SJSA1 (cell line): ENCODE data around the gene PCDHGB4. TPM values are rescaled to one million over a fixed set of nuclear protein-coding genes. Genes with fewer than 3 reads are reported as not detected.
"Not testable (repeated sequence)": the region's sequence is repeated elsewhere in the genome, so short reads cannot be mapped to it uniquely, and the experiment has no call there.

Source experiments
- DNase-seq, 2 experiments: peaks; one replicate each; pipeline ENCODE4 v3.0.0-alpha.2; 2015 to 2020; ENCODE audit warnings: low spot score in 2 of 2, low read depth in 1 of 2
- H3K27ac ChIP-seq: fragments of 250-450 bp; sonication (Bioruptor Pico); 2 replicates; pipeline ENCODE4 v1.5.1; 2020; ENCODE audit warnings: mild to moderate bottlenecking, moderate library complexity
- H3K27me3 ChIP-seq: fragments of 250-450 bp; sonication (Bioruptor Pico); replicated peaks from 2 replicates; pipeline ENCODE4 v1.5.1; 2020; ENCODE audit warnings: mild to moderate bottlenecking, moderate library complexity
- H3K36me3 ChIP-seq: fragments of 250-450 bp; sonication (Bioruptor Pico); 2 replicates; pipeline ENCODE4 v1.5.1; 2020; ENCODE audit warnings: mild to moderate bottlenecking
- H3K4me1 ChIP-seq: fragments of 250-450 bp; sonication (Bioruptor Pico); replicated peaks from 2 replicates; pipeline ENCODE4 v1.6.1; 2021; ENCODE audit warnings: mild to moderate bottlenecking
- H3K4me3 ChIP-seq: fragments of 250-450 bp; sonication (Bioruptor Pico); 2 replicates; pipeline ENCODE4 v1.5.1; 2020; ENCODE audit warnings: mild to moderate bottlenecking
- H3K9me3 ChIP-seq: fragments of 250-450 bp; sonication (Bioruptor Pico); replicated peaks from 2 replicates; pipeline ENCODE4 v1.5.1; 2020; ENCODE audit warnings: mild to moderate bottlenecking
- total RNA-seq: library from RNA; depleted of rRNA; stranded (reverse); fragments of >200 nt; shearing (Covaris generic); gene quantifications from 2 replicates; pipeline ENCODE4 v1.2.3, GENCODE V29; 2014

Gene PCDHGB4
- total RNA-seq, 1 experiment from 2014 or later, result 0.18 TPM

DNA sequence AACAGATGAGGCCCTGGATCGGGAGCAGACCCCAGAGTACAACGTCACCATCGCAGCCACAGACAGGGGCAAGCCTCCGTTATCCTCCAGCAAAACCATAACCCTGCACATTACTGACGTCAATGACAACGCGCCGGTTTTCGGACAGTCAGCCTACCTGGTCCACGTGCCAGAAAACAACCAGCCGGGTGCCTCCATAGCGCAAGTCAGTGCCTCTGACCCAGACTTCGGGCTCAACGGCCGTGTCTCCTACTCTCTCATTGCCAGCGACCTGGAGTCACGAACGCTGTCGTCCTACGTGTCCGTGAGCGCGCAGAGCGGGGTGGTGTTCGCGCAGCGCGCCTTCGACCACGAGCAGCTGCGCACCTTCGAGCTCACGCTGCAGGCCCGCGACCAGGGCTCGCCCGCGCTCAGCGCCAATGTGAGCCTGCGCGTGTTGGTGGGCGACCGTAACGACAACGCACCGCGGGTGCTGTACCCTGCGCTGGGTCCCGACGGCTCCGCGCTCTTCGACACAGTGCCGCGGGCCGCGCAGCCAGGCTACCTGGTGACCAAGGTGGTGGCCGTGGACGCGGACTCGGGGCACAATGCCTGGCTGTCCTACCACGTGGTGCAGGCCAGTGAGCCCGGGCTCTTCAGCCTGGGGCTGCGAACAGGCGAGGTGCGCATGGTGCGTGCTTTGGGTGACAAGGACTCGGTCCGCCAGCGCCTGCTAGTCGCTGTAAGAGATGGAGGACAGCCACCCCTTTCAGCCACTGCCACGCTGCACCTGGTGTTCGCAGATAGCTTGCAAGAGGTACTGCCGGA is 31.8 kb downstream of the PCDHGB4 start:
- no peak overlapping the region for H3K4me3 ChIP-seq
- peaks cover 40% of the 10 kb centered on the region for H3K9me3 ChIP-seq
- no peaks in the 10 kb centered on the region for H3K27me3 ChIP-seq
- no peak for DNase-seq
- no peak overlapping the region for H3K27ac ChIP-seq
- no peaks in the 10 kb centered on the region for H3K4me1 ChIP-seq
- no peaks in the 10 kb centered on the region; the same call in 1 of the 2 replicates for H3K36me3 ChIP-seq

DNA sequence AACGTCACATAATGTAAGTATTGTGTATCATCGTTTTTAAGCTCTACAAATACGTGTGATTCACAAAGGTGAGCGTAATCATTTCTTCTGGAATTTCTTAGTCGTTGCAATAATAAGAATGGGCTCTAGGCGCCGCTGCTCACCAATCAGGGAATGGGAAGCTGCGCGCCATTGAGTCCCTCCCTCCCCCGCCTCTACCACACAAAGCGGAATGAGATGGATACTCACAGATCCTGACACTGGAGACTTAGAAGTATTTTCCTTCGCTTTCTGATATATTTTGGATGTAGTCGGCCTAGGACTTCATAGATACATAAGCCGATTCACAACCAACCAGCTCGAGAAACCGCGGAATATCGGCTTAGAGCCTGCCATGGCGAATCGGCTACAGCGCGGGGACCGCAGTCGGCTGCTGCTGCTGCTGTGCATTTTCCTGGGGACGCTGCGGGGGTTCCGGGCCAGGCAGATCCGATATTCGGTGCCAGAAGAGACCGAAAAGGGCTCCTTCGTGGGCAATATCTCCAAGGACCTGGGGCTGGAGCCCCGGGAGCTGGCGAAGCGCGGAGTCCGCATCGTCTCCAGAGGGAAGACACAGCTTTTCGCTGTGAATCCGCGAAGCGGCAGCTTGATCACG is 33.5 kb downstream of the PCDHGB4 start, which contains the start of gene PCDHGA11:
PCDHGA11 (plus strand) TSS at position 197 of the 634 bp plus-strand sequence; CDS start at position 374, 177 bp downstream.
- H3K27ac ChIP-seq, result no peak within 1 kb of the TSS
- no peaks in the 10 kb centered on the region for H3K4me1 ChIP-seq
- H3K9me3 ChIP-seq, result peaks cover 40% of the 10 kb centered on the region
- no peaks in the 10 kb centered on the region; the same call in 1 of the 2 replicates for H3K36me3 ChIP-seq
- no peaks in the 10 kb centered on the region for H3K27me3 ChIP-seq
- H3K4me3 ChIP-seq, result no peak within 1 kb of the TSS
- DNase-seq, result no peak

DNA sequence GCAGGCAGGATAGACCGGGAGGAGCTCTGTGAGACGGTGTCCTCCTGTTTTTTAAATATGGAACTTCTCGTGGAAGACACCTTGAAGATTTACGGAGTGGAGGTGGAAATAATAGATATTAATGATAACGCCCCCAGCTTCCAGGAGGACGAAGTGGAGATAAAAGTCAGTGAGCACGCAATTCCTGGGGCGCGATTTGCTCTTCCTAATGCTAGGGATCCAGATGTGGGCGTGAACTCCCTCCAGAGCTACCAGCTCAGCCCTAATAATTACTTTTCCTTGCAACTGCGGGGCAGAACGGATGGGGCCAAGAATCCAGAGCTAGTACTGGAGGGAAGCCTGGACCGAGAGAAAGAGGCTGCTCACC is 34.0 kb downstream of the PCDHGB4 start:
- H3K27me3 ChIP-seq, result no peaks in the 10 kb centered on the region
- H3K4me1 ChIP-seq, result no peaks in the 10 kb centered on the region
- no peak overlapping the region for H3K4me3 ChIP-seq
- H3K36me3 ChIP-seq, result no peaks in the 10 kb centered on the region; the same call in 1 of the 2 replicates
- H3K27ac ChIP-seq, result no peak overlapping the region
- H3K9me3 ChIP-seq, result peaks cover 40% of the 10 kb centered on the region
- no peak for DNase-seq

DNA sequence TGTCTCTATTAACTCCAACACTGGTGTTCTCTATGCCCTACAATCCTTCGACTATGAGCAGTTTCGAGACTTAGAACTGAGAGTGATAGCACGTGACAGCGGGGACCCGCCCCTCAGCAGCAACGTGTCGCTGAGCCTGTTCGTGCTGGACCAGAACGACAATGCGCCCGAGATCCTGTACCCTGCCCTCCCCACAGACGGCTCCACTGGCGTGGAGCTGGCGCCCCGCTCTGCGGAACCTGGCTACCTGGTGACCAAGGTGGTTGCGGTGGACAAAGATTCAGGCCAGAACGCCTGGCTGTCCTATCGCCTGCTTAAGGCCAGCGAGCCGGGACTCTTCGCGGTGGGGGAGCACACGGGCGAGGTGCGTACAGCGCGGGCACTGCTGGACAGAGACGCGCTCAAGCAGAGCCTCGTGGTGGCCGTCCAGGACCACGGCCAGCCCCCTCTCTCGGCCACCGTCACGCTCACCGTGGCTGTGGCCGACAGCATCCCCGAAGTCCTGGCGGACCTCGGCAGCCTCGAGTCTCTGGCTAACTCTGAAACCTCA is 35.3 kb downstream of the PCDHGB4 start:
- Histone ChIP-seq H3K36me3 (no peaks in the 10 kb centered on the region; the same call in 1 of the 2 replicates), H3K27ac (no peak overlapping the region), H3K4me1 (no peaks in the 10 kb centered on the region), H3K27me3 (no peaks in the 10 kb centered on the region), H3K4me3 (no peak overlapping the region), H3K9me3 (peaks cover 47% of the 10 kb centered on the region)
- no peak for DNase-seq

DNA sequence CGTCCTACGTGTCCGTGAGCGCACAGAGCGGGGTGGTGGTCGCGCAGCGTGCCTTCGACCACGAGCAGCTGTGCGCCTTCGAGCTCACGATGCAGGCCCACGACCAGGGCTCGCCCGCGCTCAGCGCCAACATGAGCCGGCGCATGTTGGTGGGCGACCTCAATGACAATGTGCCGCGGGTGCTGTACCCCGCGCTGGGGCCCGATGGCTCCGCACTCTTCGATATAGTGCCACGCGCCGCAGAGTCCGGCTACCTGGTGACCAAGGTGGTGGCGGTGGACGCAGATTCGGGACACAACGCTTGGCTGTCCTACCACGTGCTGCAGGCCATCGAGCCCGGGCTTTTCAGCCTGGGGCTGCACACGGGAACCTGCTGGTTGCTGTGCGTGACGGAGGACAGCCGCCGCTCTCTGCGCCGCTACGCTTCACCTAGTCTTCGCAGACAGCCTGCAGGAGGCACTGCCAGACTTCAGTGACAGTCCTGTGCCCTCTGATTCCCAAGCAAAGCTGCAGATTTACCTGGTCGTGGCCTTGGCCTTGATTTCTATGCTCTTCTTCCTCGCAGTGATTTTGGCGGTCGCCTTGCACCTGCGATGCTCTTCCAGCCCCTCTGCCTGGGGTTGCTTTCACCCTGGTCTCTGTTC is 40.4 kb downstream of the PCDHGB4 start:
- no peak overlapping the region for H3K27ac ChIP-seq
- H3K4me3 ChIP-seq, result no peak overlapping the region
- no peak for DNase-seq
- H3K4me1 ChIP-seq, result no peaks in the 10 kb centered on the region
- peaks cover 31% of the 10 kb centered on the region for H3K9me3 ChIP-seq
- H3K27me3 ChIP-seq, result no peaks in the 10 kb centered on the region
- H3K36me3 ChIP-seq, result no peaks in the 10 kb centered on the region

DNA sequence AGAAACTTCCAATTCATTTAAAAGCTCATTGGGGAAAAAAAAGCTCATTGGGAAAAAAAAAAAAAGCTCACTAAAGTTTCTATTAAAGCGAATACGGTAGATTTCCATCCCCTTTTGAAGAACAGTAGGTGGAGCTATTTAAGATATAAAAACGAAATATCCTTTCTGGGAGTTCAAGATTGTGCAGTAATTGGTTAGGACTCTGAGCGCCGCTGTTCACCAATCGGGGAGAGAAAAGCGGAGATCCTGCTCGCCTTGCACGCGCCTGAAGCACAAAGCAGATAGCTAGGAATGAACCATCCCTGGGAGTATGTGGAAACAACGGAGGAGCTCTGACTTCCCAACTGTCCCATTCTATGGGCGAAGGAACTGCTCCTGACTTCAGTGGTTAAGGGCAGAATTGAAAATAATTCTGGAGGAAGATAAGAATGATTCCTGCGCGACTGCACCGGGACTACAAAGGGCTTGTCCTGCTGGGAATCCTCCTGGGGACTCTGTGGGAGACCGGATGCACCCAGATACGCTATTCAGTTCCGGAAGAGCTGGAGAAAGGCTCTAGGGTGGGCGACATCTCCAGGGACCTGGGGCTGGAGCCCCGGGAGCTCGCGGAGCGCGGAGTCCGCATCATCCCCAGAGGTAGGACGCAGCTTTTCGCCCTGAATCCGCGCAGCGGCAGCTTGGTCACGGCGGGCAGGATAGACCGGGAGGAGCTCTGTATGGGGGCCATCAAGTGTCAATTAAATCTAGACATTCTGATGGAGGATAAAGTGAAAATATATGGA is 43.0 kb downstream of the PCDHGB4 start, which contains the start of gene PCDHGA12:
PCDHGA12 (plus strand) TSS at position 176 of the 782 bp plus-strand sequence; CDS start at position 429, 253 bp downstream.
- H3K4me1 ChIP-seq, result no peaks in the 10 kb centered on the region
- no peak for DNase-seq
- H3K27me3 ChIP-seq, result no peaks in the 10 kb centered on the region
- H3K9me3 ChIP-seq, result peaks cover 29% of the 10 kb centered on the region
- H3K36me3 ChIP-seq, result no peaks in the 10 kb centered on the region
- H3K27ac ChIP-seq, result no peak within 1 kb of the TSS
- no peak within 1 kb of the TSS for H3K4me3 ChIP-seq

DNA sequence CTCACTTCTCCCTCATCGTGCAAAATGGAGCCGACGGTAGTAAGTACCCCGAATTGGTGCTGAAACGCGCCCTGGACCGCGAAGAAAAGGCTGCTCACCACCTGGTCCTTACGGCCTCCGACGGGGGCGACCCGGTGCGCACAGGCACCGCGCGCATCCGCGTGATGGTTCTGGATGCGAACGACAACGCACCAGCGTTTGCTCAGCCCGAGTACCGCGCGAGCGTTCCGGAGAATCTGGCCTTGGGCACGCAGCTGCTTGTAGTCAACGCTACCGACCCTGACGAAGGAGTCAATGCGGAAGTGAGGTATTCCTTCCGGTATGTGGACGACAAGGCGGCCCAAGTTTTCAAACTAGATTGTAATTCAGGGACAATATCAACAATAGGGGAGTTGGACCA is 43.8 kb downstream of the PCDHGB4 start:
- H3K9me3 ChIP-seq, result peaks cover 29% of the 10 kb centered on the region
- DNase-seq, result no peak
- H3K27ac ChIP-seq, result no peak overlapping the region
- H3K4me3 ChIP-seq, result no peak overlapping the region
- H3K4me1 ChIP-seq, result no peaks in the 10 kb centered on the region
- no peaks in the 10 kb centered on the region for H3K27me3 ChIP-seq
- no peaks in the 10 kb centered on the region for H3K36me3 ChIP-seq

DNA sequence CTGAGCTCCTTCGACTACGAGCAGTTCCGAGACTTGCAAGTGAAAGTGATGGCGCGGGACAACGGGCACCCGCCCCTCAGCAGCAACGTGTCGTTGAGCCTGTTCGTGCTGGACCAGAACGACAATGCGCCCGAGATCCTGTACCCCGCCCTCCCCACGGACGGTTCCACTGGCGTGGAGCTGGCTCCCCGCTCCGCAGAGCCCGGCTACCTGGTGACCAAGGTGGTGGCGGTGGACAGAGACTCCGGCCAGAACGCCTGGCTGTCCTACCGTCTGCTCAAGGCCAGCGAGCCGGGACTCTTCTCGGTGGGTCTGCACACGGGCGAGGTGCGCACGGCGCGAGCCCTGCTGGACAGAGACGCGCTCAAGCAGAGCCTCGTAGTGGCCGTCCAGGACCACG is 44.8 kb downstream of the PCDHGB4 start:
- not testable (repeated sequence) for H3K4me3 ChIP-seq, H3K4me1 ChIP-seq, DNase-seq, H3K27ac ChIP-seq, H3K27me3 ChIP-seq, H3K36me3 ChIP-seq
- peaks cover 26% of the 10 kb centered on the region for H3K9me3 ChIP-seq

DNA sequence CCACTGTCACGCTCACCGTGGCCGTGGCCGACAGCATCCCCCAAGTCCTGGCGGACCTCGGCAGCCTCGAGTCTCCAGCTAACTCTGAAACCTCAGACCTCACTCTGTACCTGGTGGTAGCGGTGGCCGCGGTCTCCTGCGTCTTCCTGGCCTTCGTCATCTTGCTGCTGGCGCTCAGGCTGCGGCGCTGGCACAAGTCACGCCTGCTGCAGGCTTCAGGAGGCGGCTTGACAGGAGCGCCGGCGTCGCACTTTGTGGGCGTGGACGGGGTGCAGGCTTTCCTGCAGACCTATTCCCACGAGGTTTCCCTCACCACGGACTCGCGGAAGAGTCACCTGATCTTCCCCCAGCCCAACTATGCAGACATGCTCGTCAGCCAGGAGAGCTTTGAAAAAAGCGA is 45.2 kb downstream of the PCDHGB4 start:
- not testable (repeated sequence) for H3K4me3 ChIP-seq, H3K27me3 ChIP-seq, H3K4me1 ChIP-seq, H3K27ac ChIP-seq, H3K36me3 ChIP-seq, DNase-seq
- H3K9me3 ChIP-seq, result peaks cover 22% of the 10 kb centered on the region

DNA sequence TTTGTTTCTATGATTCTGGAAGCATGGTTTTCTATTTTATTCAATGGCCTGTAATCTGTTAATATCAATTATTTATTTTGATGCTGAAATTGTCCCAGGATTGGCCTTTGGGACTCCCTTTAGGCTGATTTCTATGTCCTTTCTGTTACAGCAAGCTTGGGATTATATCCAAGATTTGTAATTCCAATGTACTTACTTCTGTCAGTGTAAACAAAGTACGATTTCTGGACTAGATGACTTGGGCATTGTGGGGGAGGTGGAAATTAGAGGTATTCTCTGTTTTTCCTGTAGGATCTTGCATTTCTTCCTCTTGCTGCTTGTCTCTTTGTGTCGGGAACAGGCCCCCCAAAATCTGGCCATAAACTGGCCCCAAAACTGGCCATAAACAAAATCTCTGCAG is 46.5 kb downstream of the PCDHGB4 start:
- Histone ChIP-seq H3K4me3 (no peak overlapping the region), H3K36me3 (no peaks in the 10 kb centered on the region), H3K27me3 (no peaks in the 10 kb centered on the region), H3K9me3 (peaks cover 19% of the 10 kb centered on the region), H3K4me1 (no peaks in the 10 kb centered on the region), H3K27ac (no peak overlapping the region)
- no peak for DNase-seq

DNA sequence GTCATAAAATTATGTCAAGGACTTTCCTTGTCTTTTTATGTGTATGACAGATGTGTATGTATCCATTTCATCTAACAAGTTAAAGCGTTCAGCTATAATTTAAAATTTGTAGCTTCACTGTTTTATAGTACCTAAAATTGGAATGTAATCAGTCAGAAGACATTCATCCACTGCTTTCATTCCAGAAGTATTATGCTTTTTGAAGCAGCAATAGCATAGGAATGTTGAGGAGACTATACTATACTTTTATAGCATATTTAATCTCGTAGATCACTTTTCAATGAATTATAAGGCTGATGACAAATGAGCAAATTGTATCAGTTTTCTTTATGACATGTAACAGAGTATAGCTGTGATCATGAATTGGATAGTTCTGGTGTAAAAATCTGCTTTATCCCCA is 49.7 kb downstream of the PCDHGB4 start:
- Histone ChIP-seq H3K27ac (no peak overlapping the region), H3K27me3 (no peaks in the 10 kb centered on the region), H3K4me1 (no peaks in the 10 kb centered on the region), H3K9me3 (peaks cover 9% of the 10 kb centered on the region), H3K4me3 (no peak overlapping the region), H3K36me3 (no peaks in the 10 kb centered on the region)
- no peak for DNase-seq

DNA sequence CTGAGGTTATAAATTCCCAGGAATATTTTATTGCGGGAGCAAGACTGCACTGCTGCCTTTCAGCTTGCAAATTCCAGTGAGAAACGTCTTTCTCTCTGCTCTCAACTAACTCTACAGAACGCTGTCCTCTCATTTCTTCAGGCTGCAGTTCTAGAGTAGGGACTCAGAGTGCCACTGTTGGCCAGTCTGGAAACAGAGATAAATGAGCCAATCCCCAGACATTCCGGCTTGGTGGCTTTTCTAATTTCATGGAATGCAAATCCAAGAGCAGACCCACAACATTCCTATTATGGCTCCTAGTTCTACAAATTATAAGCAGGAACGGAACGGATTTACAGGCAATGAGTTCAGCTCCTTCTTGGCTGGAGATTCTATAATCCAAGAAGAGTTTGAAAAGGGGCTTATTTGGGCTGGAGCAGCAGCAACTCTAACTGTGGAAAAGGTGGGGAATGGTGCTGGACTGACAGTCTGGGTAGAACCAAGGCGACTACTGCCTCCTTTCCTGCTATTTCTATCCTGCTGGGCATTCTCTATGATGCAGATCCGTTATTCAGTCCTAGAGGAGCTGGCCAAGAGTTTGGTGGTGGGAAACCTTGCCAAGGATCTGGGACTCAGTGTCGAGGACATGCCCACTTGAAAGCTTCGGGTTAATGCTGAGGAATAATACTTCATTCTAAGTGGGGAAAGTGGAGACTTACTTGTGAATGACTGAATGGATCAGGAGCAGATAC is 52.1 kb downstream of the PCDHGB4 start:
- Histone ChIP-seq H3K4me1 (no peaks in the 10 kb centered on the region), H3K27ac (no peak overlapping the region)
- no peak for DNase-seq

More for the DNA sequence above, 52.1 kb downstream of the PCDHGB4 start:
- no peak overlapping the region for H3K4me3 ChIP-seq
- H3K36me3 ChIP-seq, result no peaks in the 10 kb centered on the region
- peaks cover 9% of the 10 kb centered on the region; the same call in 1 of the 2 replicates for H3K9me3 ChIP-seq
- H3K27me3 ChIP-seq, result no peaks in the 10 kb centered on the region
